ENCODE measurements around the gene TEX10. TPM values are rescaled to one million over a fixed set of nuclear protein-coding genes. Genes with fewer than 3 reads are reported as not detected.
A peak's percentile ranks its signal among the peaks of the same experiment; 100 is the strongest.

The TEX10 gene
- 22.8 TPM for polyA plus RNA-seq (2012; ENCODE audit: insufficient read depth, insufficient read length, low read depth)

DNA sequence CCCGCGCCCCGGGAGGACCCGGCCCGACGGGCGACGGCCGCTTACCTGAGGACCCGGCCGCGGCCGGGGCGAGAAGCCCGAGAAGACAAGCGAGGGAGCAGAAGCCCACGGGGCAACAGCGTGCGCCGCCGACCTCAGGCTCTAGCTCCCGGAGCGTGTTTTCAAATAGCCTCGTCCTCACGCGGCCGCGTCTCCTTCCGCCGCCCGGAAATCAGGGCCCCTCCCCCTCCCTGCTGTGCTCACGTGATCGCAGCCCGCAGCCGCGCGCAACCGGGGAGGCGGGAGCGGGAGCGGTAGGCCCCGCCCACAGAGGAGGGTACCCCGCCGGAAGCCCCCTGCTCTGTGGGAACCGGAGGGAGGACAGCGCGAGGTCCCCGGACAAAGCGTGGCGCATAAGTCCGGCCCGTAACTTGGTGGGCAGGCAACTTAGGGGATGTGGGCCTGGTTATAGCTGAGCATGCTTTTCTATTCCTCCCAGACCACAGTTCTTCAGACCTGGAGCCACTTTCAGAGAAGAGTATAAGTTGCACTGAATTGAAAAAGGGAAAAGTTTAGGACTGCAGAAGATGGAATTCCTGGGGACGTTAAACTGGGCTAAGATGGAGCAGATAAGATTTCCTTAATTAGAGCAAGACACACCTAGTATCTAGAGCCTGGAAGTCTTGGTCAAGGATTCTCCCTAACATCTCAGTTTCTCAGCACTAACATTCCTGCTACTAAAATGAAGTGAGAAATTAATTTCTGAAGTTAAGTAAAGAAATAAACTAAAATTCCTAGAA lies at the start of gene TEX10:
Gene TEX10 (minus strand): TSS at position 216 of the 779 bp plus-strand sequence. CDS start 3,579 bp downstream, outside the sequence.
- DNase-seq, result peak; percentile 96
- no peaks in the 10 kb centered on the region for H3K4me1 ChIP-seq
- H3K27me3 ChIP-seq, result no peaks in the 10 kb centered on the region
- no peaks in the 10 kb centered on the region for H3K36me3 ChIP-seq
- no peaks in the 10 kb centered on the region for H3K9me3 ChIP-seq
- H3K4me3 ChIP-seq (ENCODE audit: low read depth, low read length), result peak within 1 kb of the TSS; percentile 80
- TF ChIP-seq, protein P1, sequence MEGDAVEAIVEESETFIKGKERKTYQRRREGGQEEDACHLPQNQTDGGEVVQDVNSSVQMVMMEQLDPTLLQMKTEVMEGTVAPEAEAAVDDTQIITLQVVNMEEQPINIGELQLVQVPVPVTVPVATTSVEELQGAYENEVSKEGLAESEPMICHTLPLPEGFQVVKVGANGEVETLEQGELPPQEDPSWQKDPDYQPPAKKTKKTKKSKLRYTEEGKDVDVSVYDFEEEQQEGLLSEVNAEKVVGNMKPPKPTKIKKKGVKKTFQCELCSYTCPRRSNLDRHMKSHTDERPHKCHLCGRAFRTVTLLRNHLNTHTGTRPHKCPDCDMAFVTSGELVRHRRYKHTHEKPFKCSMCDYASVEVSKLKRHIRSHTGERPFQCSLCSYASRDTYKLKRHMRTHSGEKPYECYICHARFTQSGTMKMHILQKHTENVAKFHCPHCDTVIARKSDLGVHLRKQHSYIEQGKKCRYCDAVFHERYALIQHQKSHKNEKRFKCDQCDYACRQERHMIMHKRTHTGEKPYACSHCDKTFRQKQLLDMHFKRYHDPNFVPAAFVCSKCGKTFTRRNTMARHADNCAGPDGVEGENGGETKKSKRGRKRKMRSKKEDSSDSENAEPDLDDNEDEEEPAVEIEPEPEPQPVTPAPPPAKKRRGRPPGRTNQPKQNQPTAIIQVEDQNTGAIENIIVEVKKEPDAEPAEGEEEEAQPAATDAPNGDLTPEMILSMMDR (IDR thresholded peaks at IDR 0.05; ENCODE audit: low read depth, low read length), result no peak

GRCh38 chr9:100401042-100401441 lies 48.3 kb upstream of the TEX10 start:
- Histone ChIP-seq H3K36me3 (no peaks in the 10 kb centered on the region), H3K4me1 (no peaks in the 10 kb centered on the region), H3K27me3 (no peaks in the 10 kb centered on the region), H3K4me3 (ENCODE audit: low read depth, low read length) (no peak overlapping the region), H3K9me3 (no peaks in the 10 kb centered on the region)
- TF ChIP-seq, protein P1 (IDR thresholded peaks at IDR 0.05; ENCODE audit: low read depth, low read length), result no peak
- DNase-seq, result no peak

- H3K27me3 ChIP-seq, result no peaks in the 10 kb centered on the region
- H3K36me3 ChIP-seq, result no peaks in the 10 kb centered on the region
- TF ChIP-seq, protein P1 (IDR thresholded peaks at IDR 0.05; ENCODE audit: low read depth, low read length), result no peak
- DNase-seq, result no peak
- no peaks in the 10 kb centered on the region for H3K9me3 ChIP-seq
- no peaks in the 10 kb centered on the region for H3K4me1 ChIP-seq
- H3K4me3 ChIP-seq (ENCODE audit: low read depth, low read length), result no peak overlapping the region
These were observed 45.0 kb upstream of the TEX10 start for GRCh38 chr9:100397529-100398266.

DNA sequence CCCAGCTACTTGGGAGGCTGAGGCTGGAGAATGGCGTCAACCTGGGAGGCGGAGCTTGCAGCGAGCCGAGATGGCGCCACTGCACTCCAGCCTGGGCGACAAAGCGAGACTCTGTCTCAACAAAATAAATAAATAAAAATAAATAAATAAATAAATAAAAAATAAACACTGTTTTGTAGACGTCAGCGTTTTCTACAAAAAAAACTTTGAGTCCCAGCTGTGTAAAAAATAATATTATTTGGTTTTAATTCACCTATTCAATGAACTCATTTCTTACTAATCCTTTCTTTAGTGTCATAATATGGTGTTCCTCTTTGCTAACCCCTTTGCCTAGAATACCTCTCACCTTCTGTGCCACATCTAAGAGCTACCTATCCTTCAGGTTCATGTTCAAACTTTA lies 44.0 kb upstream of the TEX10 start:
- DNase-seq, result no peak
- no peaks in the 10 kb centered on the region for H3K36me3 ChIP-seq
- no peaks in the 10 kb centered on the region for H3K4me1 ChIP-seq
- TF ChIP-seq, protein P1 (IDR thresholded peaks at IDR 0.05; ENCODE audit: low read depth, low read length), result no peak
- H3K4me3 ChIP-seq (ENCODE audit: low read depth, low read length), result no peak overlapping the region
- no peaks in the 10 kb centered on the region for H3K9me3 ChIP-seq
- H3K27me3 ChIP-seq, result no peaks in the 10 kb centered on the region

- no peak overlapping the region for H3K4me3 ChIP-seq (ENCODE audit: low read depth, low read length)
- no peak for DNase-seq
- H3K27me3 ChIP-seq, result no peaks in the 10 kb centered on the region
- H3K4me1 ChIP-seq, result no peaks in the 10 kb centered on the region
- no peaks in the 10 kb centered on the region for H3K36me3 ChIP-seq
- H3K9me3 ChIP-seq, result no peaks in the 10 kb centered on the region
- TF ChIP-seq, protein P1 (IDR thresholded peaks at IDR 0.05; ENCODE audit: low read depth, low read length), result no peak
These were observed 42.1 kb upstream of the TEX10 start for GRCh38 chr9:100394816-100395215.
